Measurements from ENCODE around the gene CACHD1. TPM values are rescaled to one million over a fixed set of nuclear protein-coding genes. Genes with fewer than 3 reads are reported as not detected.
"Not testable (repeated sequence)": the region's sequence is repeated elsewhere in the genome, so short reads cannot be mapped to it uniquely, and the experiment has no call there.

CACHD1 gene
- total RNA-seq, 1 donor from 2014 or later = 2.9 TPM

- intact Hi-C loops (cut with DNase I) = no loop called here
- DNase-seq (ENCODE audit: low spot score) = no peak
These were observed 131.3 kb downstream of the CACHD1 start for GRCh38 chr1:64601207-64601606.

DNA sequence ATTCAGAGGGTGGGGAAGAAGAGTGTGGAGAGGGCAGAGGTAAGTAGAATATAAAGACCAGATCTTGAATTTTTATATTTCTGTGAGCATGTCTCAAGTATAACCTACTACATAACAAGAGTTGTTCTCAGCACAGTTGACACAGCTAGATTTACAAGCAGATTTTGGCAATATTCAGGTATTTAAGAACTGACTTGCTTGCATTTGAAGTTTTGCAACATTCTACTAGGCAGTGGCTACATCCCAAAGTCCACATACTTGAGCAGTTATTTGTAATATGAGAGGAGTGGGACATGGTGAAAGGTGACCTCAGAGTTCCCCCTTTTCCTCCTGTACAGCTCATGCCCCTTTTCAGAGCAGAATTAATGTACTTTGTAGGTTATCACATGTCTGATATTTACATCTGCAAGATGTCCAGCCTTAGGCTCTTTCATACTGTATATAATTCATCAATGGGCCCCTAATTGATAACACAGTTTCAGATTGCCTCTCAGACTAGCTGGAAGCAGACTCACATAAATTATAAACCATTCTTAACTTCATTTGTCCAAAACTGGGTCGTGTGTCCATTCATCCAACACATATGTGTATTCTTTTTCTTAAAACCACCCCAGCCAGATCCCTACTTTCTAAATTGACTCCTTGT is 138.2 kb downstream of the CACHD1 start:
- no peak for DNase-seq (ENCODE audit: low spot score)
- intact Hi-C loops (cut with DNase I) = no loop called here

GRCh38 chr1:64608651-64609048 is 138.7 kb downstream of the CACHD1 start:
- no peak for DNase-seq (ENCODE audit: low spot score)
- intact Hi-C loops (cut with DNase I) = no loop called here

- intact Hi-C loops (cut with DNase I); DNase-seq (ENCODE audit: low spot score): not testable (repeated sequence)
These were observed 141.0 kb downstream of the CACHD1 start for GRCh38 chr1:64610950-64611349.

DNA sequence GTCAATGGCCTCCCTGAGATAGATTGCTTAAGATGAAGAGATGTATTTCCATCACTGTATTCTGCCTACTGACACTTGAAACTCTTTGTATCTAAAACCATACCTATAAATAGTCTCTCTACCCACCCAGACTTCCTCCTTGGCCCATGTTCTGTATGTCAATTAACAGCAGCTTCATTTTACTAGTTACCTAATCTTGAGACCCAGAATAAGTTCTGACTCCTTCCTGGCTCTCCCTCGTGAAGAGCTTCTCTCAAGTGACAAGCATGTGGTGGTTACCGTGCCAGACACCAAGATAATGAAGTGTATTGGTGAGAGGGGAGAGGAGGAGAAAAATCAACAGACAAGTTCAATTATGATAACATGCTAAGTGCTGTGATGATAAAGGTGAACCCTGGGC is 146.1 kb downstream of the CACHD1 start:
- intact Hi-C loops (cut with DNase I) = no loop called here
- DNase-seq (ENCODE audit: low spot score) = no peak

GRCh38 chr1:64623750-64624191 is 153.8 kb downstream of the CACHD1 start:
- no peak for DNase-seq (ENCODE audit: low spot score)
- intact Hi-C loops (cut with DNase I) = no loop called here

DNA sequence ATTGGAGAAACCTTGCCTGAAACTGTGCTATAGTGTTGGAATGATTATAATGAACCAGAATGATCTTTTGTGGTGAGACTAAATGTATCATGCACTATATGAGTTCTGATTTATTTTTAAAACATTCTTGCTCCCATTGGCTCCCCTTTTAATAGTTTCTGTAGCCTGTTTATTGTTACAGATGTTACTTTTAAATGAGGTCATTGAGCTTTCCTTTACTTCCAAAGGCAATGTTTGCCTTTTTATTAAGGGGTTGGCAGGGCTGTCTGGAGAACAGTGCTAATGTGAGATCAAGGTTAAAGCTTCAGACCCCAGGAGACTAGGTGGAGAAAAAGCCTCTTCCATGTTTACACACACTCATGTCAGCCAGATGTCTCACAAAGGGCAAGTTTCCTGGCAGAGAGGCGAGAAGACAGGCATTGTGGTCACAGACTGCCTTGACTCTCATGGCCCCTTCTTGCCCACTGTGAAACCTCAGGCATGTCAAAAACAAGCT is 154.3 kb downstream of the CACHD1 start:
- no peak for DNase-seq (ENCODE audit: low spot score)
- intact Hi-C loops (cut with DNase I) = no loop called here

GRCh38 chr1:64624808-64625207 is 154.9 kb downstream of the CACHD1 start:
- no peak for DNase-seq (ENCODE audit: low spot score)
- intact Hi-C loops (cut with DNase I) = no loop called here

DNA sequence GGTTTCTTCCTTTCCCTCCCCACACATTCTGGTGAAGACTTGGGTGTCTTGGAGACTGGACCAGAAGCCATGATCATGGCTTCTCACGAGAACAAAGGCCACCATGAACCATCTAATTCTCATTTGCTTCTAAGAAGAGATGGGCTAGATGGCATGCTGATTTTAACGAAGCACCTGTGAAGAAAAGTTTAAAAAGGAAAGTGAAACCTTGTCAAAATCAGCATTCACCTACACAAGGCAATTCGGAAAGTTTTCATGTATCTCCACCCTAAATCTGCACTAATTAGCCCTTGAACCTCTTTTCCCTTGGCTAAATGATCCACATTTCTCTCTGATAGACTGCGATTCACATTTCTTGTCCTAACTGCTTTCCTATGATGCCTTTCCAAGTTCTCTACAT is 160.7 kb downstream of the CACHD1 start:
- no peak for DNase-seq (ENCODE audit: low spot score)
- intact Hi-C loops (cut with DNase I) = loop anchor here (10.0 kb wide), 1 partner anchor 156 kb away; the partner anchor contains the start of gene CACHD1

DNA sequence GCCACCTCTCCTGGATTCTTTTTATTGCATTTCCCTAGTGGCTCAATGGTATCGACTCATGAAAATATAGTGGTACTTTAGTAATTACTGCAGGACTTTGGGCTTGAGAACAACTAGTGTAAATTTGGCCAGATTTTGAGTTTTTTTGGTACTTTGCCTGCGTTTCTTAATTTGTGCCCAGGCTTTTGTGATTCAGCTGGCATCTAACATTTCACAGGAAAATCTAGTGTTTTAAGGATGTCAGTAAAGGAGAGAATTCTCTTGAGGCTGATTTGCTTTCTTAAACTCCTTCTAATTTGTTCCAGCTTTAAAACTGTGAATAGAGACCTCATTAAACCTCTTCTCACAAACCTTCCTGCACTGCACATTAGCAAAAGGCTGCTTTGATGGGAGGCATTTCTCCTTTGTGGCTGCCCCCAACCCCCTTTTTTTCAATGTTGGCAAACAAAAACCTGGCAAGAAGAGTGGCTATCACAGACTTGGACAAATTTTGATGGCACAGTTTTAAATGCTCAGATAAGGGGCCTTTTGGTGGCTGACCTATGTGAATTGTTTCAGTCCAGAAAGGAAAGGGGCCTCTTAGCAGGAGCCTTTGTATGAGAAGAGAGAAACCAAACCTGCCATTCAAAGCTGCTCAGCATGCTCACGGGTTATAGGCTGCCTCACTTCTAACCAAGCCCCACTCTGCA is 161.6 kb downstream of the CACHD1 start:
- DNase-seq (ENCODE audit: low spot score) = no peak
- intact Hi-C loops (cut with DNase I) = loop anchor here (10.0 kb wide), 1 partner anchor 157 kb away; the partner anchor contains the start of gene CACHD1

DNA sequence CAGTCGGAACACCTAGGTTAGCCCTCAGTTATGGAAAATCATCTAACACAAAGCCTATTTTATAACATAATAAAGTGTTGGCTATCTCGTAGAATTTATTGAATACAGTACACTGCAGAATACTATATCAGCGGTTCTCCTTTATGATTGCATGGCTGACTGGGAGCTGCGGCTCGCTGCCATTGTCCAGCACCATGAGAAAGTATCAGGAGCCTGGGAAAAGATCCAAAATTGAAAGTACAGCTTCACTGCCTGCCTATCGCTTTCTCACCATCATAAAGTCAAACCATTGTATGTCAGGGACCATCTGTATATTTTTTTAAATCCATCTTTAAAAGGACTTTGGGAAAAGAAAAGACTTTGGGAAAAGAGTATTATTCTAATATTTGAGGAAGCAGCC is 163.0 kb downstream of the CACHD1 start:
- intact Hi-C loops (cut with DNase I) = loop anchor here (10.0 kb wide), 1 partner anchor 158 kb away; the partner anchor contains the start of gene CACHD1

DNA sequence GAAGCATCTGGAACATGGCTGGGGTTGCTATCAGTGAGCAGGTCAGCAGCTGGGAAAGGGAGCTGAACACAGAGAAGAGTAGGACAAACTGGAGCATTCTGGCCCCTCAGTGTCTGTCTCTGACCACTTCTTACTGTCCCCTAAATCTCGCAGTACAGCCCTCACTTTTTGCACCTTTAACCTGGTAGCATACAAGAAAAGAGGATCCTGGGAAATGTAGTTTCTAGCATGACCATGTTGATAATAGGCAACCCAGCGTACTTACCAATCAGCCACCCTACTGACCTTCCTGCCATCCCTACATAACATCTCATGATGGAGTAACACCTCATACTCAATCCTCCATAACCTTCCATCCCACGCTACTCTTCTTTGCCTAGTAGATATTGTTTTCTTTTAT is 175.8 kb downstream of the CACHD1 start:
- no peak for DNase-seq (ENCODE audit: low spot score)
- intact Hi-C loops (cut with DNase I) = no loop called here

More for the DNA sequence above, 163.0 kb downstream of the CACHD1 start:
- no peak for DNase-seq (ENCODE audit: low spot score)

DNA sequence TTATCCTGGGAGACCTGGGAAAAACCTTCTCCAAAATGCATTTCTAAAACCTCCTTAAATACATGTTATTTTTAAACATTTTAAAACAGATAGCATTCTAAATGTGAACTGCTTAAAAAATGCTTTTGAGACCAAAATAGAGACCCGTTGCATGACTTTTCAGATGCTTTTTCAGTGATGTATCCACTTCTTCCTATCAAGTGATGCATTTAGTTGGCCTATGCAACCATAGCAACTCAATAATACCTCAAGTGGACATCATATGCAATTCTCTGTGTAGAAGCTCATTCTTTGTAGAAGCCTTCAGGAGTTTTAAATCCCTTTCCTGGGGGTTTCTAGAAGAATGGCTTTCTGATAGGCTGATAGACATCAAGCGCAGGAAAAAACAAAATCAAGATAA is 180.5 kb downstream of the CACHD1 start:
- intact Hi-C loops (cut with DNase I) = no loop called here
- no peak for DNase-seq (ENCODE audit: low spot score)

DNA sequence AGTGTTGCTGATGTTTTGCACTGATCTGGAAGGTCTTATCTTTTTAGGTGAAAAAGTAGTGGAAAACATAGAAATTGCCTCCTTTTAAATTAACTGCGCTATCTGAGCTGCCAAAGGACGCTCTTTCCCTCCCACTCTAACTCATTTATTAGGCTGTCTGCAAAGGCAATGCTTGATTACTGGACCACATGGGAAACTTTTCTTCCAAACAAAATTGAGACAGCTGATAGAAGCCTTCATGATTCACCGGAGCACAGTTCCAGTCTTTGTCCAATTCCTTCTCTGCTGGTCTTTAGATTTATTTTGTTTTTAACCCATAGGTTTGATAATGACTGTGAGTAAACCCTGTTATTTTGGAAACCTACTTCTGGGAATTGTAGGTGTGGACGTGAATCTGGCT is 181.9 kb downstream of the CACHD1 start:
- DNase-seq (ENCODE audit: low spot score) = no peak
- intact Hi-C loops (cut with DNase I) = no loop called here

- intact Hi-C loops (cut with DNase I) = no loop called here
- DNase-seq (ENCODE audit: low spot score) = no peak
These were observed 183.5 kb downstream of the CACHD1 start for GRCh38 chr1:64653466-64653865.

DNA sequence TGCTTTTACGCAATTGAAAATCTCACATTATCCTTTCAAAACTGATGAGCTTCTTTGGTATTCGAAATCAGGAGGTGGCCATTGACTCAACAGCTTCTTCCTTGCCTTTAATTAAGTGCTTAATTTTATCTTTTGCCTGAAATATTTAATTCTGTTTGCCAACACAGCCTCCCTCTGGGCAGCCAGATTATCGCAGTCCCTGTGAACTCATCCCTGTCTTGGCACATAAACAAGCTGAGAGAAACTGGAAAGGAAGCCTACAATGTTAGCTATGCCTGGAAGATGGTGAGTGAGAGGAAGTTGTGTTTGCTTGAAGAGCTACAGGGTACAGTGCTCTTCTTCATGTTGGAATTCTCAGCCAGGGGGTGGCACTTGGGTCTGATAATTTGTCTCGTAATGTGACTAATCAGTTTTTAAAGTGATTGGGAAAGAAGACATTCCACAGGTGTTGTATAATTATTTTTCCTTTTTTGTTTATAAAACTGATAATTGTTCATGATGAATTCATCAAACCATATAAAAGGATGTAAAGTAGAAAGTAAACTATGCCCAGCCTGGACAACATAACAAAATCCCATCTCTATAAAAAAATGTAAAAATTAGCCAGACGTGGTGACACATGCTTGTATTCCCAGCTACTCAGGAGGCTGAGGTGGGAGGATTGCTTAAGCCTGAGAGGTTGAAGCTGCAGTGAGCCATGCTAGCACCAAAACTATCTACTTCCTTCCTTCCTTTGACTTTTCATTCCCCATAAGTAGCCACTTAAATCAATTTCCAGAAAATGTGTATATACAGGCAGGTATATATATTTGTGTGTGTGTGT is 184.8 kb downstream of the CACHD1 start:
- intact Hi-C loops (cut with DNase I) = no loop called here
- no peak for DNase-seq (ENCODE audit: low spot score)

- no peak for DNase-seq (ENCODE audit: low spot score)
- intact Hi-C loops (cut with DNase I) = no loop called here
These were observed 185.9 kb downstream of the CACHD1 start for GRCh38 chr1:64655861-64656260.

DNA sequence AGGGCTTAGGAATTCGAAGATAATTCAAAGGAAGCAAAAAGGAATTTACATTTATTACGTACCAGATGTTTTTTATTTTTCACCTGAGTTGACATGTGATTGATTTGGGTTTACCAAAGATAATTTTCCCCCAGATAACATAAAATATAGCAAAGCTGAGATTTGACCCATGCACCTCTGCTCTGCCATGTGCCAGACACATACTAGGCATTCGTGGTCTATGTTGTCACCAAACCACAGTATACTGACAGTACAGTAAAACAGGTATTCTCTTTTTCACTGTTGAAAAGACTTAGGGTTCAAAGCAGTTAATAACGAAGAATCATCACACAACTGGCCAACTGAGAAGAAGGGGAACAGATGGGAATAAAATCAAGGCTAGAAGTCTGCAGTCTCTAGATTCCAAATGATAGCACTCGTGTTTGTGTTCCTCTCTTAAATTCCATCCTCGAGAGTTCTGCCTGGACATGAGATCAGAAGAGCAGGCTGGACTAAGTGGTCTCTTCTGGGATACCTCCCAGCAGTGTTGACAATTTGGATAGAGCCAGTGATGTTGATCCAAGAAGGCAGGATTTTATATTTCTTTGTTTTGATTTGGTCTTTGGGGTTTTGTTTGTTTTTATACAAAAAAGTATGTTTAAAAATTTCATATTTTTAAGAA is 189.7 kb downstream of the CACHD1 start:
- intact Hi-C loops (cut with DNase I) = no loop called here
- DNase-seq (ENCODE audit: low spot score) = no peak

GRCh38 chr1:64663668-64664067 is 193.7 kb downstream of the CACHD1 start:
- no peak for DNase-seq (ENCODE audit: low spot score)
- intact Hi-C loops (cut with DNase I) = no loop called here

- intact Hi-C loops (cut with DNase I) = no loop called here
- DNase-seq (ENCODE audit: low spot score) = no peak
These were observed 194.4 kb downstream of the CACHD1 start for GRCh38 chr1:64664299-64664698.

Measured in cardiac septum (tissue), 1 donor.